H1 (cell line): ENCODE results near the gene BTNL8. TPM values are rescaled to one million over a fixed set of nuclear protein-coding genes. Genes with fewer than 3 reads are reported as not detected.

Experiments used
- HDAC2 ChIP-seq, 2 experiments: fragments of 300-600 bp in 1 of 2; sonication (generic) in 1 of 2; IDR thresholded peaks; 2 replicates each; pipeline ENCODE4 v1.6.1; 2011 to 2012; ENCODE audit warnings: low read depth in 2 of 2, low read length in 2 of 2, mild to moderate bottlenecking in 2 of 2, moderate library complexity in 2 of 2, borderline replicate concordance in 1 of 2, inconsistent platforms in 1 of 2
- polyA plus RNA-seq, 7 experiments: library from polyadenylated mRNA; depleted of rRNA in 3 of 7; stranded (reverse) in 5 of 7; unstranded in 2 of 7; fragments of >200 nt in 5 of 7; fragments of 200-250 nt in 2 of 7; gene quantifications; 1 replicate in 5 of 7; 2 replicates in 1 of 7; 4 replicates in 1 of 7; pipeline versions ENCODE4 v1.2.1 to v1.2.3, GENCODE V29; 2011 to 2013; ENCODE audit warnings: missing spikeins in 2 of 7, mixed read lengths in 2 of 7
- total RNA-seq: library from RNA; stranded (reverse); fragmentation: NEBNext Ultra II Directional; extraction: Animal tissue kit (Norgen Biotek cat#: 25700); gene quantifications from 2 replicates; pipeline ENCODE4 v1.2.1, GENCODE V29; 2021

BTNL8 gene
- total and polyA plus RNA-seq, 2 of the 8 experiments (the other 6 are each of a cell fraction or from before 2014, with no cell fraction given), result 0.32 to 0.48 TPM

- no peak for TF ChIP-seq HDAC2 (IDR thresholded peaks at IDR 0.05; ENCODE audit: borderline replicate concordance in 1 of 2, low read depth in 2 of 2, low read length in 2 of 2)
Observed at GRCh38 chr5:180860887-180861822, 37.8 kb upstream of the BTNL8 start, which contains the start of gene ZFP62 (continued).
